B cell (primary cell): ENCODE measurements around the gene ZNF143.

Experiments used
- EZH2 ChIP-seq: IDR thresholded peaks from 2 replicates; pipeline ENCODE4 v1.6.1; 2012; ENCODE audit warnings: borderline replicate concordance, low read depth, mild to moderate bottlenecking, moderate library complexity, low read length; ENCODE audit not compliant: insufficient read depth, poor library complexity, severe bottlenecking
- TF ChIP-seq, protein P1 (sequence below): fragments of 200-600 bp; IDR thresholded peaks from one replicate; pipeline ENCODE4 v1.8.0; 2022; ENCODE audit warnings: antibody characterized with exemption, mild to moderate bottlenecking

GRCh38 chr11:9461063-9461759 is 399 bp downstream of the ZNF143 start:
- TF ChIP-seq, protein P1, sequence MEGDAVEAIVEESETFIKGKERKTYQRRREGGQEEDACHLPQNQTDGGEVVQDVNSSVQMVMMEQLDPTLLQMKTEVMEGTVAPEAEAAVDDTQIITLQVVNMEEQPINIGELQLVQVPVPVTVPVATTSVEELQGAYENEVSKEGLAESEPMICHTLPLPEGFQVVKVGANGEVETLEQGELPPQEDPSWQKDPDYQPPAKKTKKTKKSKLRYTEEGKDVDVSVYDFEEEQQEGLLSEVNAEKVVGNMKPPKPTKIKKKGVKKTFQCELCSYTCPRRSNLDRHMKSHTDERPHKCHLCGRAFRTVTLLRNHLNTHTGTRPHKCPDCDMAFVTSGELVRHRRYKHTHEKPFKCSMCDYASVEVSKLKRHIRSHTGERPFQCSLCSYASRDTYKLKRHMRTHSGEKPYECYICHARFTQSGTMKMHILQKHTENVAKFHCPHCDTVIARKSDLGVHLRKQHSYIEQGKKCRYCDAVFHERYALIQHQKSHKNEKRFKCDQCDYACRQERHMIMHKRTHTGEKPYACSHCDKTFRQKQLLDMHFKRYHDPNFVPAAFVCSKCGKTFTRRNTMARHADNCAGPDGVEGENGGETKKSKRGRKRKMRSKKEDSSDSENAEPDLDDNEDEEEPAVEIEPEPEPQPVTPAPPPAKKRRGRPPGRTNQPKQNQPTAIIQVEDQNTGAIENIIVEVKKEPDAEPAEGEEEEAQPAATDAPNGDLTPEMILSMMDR = no peak
- TF ChIP-seq EZH2 = no peak
